ENCODE measurements around the gene RSPH6A.
A peak's percentile ranks its signal among the peaks of the same experiment; 100 is the strongest.

RSPH6A gene

DNA sequence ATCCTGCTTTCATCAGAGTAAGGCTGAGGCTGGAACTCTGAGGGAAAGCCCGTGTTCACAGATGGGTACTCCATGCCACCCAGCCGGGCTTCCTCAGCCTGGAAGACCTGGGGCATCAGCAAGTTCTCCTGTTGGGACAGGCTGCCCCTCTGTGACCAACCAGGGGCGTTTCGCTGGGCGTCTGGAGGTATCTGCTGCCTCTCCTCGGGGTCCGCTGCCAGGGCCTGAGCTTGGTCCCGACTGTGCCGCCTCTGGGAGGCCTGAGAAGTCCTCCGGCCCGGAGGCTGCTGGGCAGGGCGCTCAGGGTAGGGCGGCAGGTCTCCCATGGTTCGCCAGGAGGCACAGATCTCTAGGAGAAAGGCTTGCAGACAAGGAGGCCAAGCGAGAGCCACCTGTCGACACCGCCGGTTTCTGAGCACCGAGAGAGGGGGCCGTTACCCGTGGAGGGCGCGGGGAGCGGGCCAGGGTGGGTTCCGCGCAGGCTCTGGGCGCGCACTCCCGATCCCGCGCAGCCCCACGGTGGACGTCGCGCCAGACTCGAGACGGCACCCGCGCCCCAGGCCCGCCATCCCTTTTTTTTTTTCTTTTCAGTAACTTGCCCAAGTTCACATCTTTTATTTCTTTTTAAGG is at the start of gene RSPH6A:
Gene RSPH6A (minus strand): TSS at position 458 of the 630 bp plus-strand sequence. CDS start 132 bp downstream, at position 326.
- peak in 1 of 2 experiments; percentile 43 for DNase-seq

DNA sequence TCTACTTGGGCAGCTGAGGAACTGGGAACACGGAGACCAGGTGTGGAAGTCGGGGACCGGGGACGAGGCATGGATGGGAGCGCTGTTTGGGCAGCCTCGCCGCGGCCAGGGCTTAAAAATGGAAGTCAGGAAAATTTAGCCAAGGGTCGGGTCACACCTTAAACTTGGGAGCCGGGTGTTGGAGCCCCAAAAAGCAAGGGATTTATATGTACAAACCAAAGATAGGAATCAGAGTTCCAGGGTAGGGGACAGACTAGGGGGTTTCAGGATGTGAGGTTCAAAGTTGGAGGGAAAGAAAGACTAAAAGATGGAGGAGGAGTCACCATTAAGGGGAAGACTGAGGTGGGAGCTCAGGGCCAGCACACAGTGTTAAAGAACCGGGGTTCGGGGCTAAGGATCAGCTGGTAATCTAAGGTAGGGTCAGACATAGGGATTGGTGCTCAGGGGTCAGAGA is 49.5 kb upstream of the RSPH6A start:
- DNase-seq, result no peak

DNA sequence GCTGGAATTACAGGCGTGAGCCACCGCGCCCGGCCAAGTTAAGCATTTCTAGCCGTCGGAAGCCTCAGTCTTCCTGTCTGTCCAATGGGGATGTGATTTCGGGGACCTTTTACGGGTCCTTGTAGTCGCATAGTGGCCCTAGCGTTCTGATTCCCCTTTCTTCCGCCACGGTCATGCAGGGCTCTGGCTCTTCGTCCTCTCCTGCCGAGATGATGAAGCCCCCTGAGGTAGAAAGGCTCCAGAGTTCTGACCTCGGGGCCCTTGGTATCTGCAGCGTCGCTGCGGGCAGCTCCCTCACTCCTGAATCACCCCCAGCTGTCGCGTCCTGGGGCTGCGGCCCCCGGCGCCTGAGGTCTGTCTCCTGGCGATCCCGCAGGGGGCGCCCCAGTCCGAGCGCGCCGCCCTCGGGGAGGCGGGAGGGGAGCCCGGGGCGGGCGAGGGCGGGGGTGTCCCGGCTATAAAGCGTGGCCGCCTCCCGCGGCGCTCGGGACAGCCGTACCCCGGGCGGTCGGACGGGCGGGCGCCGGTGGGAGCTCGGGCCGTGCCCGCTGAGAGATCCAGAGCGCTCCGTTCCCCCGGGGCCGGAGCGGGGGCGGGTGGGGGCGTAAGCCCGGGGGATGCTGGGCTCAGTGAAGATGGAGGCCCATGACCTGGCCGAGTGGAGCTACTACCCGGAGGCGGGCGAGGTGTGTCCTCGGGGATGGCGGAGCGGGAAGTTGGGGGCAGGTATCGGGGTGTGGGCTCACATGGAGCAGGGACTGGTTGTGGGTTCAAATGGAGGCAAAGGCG is 48.9 kb upstream of the RSPH6A start, which contains the start of gene FOXA3:
Gene FOXA3 (plus strand): TSS at position 487 of the 789 bp plus-strand sequence. CDS start 131 bp downstream, at position 618.
- peak; percentile 77 to 91 for DNase-seq

DNA sequence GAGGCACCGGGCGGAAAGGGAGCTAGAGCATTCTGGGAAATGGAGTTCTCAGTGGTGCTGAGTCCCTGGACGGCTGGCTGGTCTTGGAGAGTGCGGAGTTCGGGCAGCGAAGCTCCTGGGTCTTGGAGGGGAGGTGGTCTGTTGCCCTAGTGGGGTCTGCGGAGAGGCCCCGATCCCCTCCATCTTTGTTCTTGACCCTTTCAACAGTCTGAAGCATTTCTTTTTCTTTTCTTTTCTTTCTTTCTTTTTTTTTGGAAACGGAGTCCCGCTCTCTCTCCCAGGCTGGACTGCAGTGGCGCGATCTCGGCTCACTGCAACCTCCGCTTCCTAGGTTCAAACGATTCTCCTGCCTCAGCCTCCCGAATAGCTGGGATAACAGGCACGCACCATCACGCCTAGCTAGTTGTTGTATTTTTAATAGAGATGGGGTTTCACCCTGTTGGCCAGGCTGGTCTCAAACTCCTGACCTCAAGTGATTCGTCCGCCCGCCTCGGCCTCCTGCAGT is 48.3 kb upstream of the RSPH6A start:
- no peak for DNase-seq

DNA sequence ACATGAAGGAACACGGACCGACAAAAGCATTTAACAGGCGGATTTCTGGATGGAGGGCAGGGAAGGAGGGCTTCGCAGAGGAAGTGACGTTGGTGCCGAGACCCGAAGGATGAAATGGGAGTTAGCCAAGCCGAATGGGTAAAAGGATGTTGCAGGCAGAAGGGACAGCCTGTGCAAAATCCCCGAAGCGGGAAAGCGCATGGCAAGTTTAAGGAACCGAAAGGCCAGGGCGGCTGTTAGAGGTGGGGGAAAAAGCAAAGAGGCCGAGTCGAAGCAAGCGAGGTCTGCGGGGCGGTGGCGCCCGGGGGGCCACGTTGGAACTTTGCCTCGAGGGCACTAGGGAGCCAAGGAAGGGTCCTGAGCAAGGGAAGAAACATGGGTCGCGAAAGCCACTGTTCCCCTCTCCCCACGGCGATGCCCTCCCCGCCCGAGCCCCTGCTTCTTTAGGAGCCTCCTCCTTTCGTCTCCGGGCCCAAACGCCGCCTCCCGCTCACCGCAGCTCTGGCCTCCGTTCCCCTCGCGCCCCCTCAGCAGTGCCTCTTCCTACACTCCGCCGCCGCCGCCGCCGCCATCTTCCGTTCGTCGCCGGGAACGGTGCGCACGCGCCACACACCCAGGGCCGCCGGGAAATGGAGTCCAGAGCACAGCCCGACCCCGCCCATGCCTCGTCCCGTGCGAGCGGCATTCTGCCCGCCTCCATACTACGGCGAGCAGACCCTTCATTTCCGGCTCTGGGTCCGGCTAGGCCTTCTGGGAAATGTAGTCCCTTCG is 47.6 kb upstream of the RSPH6A start, which contains the start of gene SYMPK:
Gene SYMPK (minus strand): TSS at position 584 of the 771 bp plus-strand sequence. CDS start 8,652 bp downstream, outside the sequence.
- peak; percentile 99 to 100 for DNase-seq

DNA sequence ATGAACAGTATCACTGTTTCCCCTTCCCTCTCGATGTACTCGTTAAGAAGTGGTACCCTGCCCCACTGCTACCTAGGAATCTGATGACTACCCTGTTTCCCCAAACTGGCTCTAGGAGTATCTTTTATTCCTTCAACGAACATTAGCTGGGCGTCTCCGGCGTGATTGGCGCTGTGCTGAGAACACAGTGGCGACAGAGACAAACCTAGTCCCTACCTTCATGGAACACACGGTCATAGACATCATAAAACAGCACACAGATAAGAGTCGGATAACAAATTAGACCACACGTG is 47.1 kb upstream of the RSPH6A start:
- no peak for DNase-seq

DNA sequence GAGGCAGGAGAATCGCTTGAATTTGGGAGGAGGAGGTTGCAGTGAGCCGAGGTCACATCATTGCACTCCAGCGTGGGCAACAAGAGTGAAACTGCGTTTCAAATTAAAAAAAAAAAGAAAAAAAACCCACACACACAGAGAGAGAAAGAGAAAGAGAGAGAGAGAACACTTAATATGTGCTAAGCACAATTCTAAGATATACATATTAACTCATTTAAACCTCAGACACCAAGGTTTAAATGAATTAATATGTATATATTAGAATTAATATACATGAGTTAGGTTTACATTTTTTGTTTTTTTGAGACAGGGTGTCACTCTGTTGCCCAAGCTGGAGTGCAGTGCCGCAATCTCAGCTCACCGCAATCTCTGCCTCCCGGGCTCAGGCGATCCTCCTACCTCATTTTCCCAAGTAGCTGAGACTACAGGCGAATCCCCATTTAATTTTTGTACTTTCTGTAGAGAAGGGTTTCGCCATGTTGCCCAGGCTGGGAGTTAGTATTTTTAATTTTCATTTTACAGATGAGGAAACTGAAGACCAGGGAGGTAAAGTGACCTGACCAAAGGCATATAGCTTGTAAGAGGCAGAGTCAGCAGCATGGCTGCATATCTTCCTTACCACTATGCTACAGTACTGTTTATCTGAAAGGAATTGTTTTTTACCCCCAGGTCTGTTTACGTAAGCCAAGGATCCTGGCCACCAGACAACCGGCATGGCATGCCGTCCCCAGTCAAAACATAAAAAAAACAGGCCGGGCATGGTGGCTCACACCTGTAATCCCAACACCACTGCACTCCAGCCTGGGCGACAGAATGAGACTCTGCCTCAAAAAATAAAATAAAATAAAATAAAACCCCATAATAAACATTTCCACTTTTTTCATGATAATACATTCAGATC is 45.5 kb upstream of the RSPH6A start:
- DNase-seq, result no peak

DNA sequence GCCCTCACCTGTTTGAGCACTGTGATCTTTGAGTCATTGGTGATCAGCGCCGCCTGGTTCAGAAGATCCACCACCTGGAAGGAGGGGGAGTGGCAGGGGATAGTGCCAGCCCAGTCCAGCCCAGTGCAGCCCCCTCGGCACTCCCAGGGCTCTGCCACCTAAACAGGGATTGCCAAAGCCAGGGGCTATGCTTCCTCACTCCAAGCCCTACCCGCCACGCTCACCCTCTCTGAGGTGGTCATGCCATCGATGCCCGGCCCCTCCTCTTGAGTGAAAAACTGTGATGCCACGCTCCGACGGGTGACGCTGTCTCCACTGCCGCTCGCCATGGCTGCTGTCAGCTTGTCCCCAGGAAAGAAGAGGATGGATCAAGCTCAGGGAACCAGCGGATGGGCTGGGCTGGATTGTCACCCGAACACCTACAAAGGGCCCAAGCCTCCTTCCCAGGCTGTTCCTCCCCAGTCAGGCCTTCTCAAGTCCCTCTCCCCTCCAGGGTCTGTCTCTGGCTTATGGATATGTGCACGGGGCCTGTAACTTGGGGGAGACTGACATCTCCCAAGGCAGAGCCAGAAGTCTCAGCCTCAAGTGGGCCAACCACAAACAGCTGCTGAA is 39.2 kb upstream of the RSPH6A start:
- DNase-seq, result no peak

DNA sequence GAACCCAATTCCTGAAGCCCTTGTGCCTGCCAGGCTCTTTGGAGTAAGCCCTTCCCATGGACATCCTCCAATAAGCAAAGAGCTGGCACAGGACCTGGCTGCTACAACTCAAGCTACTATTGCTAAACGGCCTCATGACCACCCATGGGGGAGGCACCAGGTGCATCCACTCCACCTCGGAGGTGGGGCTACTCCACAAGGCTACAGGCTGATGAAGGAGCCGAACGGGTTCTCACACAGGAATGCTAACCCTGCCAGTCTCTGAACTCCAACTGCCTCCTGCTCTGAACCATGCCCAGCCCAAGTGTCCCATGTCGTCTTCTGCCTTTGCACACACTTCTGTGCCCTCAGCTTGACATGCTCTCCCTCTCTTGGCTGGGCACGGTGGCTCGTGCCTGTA is 37.9 kb upstream of the RSPH6A start:
- DNase-seq, result no peak

DNA sequence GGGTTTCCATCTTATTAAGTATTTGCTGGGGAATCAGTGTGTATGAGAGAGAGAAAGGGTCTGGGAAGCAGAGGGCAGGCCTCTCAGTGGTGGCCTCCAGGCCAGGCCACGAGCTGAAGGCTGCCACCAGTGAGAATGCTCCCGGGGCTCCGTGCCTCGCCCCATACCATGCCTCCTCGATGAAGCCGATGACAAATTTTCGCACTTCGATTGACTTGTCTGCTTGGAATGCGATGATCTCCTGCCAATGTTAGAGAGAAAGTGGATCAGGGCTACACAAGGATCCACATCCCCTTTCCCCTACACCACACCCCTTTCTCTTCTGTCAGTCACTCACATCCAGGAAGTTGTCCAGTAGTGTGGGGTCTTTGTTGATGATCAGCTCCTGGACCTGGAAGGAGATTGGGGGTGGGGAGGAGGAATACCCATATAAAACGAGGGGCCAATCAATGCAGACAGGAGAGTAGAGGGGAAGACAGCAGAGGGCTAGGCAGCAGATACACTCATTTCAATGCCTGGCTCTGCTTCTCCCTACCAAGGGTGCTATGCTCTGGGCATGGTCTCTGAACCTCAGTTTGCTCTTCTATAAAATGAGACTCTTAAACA is 37.1 kb upstream of the RSPH6A start:
- DNase-seq, result no peak

DNA sequence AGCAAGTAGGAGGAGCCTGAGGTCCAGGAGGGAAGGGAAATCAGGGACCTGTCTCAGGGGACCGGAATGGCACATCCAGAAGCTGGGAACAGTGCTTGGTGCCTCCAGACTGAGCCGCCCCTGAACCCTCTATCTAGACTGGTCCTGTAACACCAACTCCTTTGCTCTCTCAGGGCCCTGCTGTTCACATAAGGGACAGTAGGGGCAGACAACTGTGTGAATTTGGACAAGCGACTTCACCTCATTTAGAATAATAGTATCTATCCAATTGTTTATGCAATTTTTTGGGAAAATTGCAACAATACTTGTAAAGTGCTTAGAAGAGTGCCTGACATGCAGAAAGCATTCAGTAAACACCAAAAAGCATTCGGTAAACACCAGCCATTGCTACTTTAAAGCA is 33.8 kb upstream of the RSPH6A start:
- no peak for DNase-seq

DNA sequence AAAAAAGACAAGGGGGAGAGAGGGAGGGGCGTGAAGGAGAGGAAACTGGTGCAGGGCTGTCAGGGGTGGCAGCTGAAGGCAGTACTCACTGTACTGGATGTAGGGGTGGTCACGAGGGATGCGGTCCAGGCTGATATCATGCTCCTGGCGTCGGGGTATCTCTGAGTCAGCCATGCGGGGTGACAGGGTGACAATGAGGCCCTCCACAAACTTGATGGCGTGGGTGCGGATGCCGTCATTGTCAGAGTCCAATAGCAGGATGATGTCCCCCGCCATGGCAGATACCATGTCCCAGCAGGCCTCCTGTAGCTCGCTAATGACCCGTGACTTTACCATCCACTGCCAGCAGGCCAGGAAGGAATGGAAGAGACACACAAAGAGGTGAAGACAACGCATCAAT is 32.6 kb upstream of the RSPH6A start:
- no peak for DNase-seq

DNA sequence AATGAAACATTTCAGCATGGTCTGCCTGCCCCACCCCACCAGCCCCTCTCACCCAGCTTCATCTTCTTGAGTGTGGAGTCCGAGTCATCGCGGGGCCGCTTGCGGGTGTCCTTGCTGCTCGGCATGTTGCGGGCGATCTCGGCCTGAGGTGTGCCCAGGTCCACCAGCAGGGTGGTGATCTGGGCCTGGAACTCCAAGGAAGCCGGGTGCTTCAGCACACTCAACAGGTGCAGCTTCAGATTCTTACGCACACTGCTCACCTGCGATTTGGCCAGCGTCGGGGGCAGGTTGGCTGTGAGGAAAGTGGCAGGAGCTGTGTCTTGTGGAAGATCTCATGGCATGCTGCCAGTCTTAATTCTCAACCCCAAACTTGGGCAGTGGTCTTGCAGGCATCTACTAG is 27.1 kb upstream of the RSPH6A start:
- no peak for DNase-seq

DNA sequence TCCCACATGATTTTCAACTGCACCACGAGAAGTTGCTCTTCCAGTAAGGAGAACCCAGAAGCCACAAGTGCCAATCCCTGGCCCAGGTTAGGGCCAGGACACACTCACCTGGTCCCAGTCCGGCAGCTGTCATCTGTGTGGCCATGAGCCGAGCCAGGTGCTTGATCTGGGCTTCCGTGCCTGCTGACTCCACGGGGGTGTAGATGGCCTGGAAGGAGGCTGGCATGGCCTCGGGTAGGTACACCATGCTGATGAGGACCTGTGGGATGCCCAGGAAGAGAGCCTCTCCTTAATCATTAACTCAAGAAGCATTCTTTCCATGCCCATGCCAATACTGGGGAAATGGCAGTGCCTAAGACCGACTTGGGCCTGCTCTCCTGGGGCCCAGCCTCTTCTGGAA is 19.9 kb upstream of the RSPH6A start:
- DNase-seq, result no peak

DNA sequence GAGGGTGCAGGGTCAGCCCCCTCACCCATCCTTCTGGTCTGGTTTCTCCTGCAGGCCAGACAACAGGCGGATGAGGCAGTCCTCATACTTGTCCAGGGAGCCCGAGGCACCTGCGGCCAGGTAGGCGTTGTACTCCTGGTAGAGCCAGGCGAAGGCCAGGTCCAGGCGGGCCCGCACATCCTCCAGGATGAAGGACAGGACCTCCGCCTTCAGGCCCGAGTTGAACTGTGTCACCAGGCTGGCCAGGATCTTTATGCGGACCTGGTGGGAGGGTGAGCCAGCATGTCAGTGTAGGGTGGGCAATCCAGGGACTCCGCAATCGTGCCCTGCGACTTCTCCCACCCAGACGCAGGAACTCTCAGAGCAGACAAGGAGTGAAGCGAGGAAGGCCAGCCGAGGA is 13.8 kb upstream of the RSPH6A start:
- DNase-seq, result no peak

DNA sequence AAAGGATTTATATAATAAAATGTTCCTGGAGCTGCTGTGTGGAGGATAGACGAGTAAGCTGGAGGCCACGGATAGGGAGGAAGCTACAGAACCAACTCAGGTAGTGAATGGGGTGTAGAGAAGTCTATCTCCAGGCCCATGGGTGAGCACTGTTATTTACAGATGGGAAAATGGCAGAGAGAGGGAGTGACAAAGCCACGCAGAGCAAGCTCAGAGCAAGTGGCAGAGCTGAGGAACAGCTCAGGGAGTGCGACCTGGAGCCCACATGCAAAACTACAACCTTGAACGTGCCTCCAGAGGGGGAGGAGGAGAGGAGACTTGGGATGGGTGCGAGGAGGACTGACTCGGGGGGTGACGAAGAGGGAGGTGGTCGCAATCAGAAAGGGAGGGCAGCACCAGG is 13.4 kb upstream of the RSPH6A start:
- no peak for DNase-seq

DNA sequence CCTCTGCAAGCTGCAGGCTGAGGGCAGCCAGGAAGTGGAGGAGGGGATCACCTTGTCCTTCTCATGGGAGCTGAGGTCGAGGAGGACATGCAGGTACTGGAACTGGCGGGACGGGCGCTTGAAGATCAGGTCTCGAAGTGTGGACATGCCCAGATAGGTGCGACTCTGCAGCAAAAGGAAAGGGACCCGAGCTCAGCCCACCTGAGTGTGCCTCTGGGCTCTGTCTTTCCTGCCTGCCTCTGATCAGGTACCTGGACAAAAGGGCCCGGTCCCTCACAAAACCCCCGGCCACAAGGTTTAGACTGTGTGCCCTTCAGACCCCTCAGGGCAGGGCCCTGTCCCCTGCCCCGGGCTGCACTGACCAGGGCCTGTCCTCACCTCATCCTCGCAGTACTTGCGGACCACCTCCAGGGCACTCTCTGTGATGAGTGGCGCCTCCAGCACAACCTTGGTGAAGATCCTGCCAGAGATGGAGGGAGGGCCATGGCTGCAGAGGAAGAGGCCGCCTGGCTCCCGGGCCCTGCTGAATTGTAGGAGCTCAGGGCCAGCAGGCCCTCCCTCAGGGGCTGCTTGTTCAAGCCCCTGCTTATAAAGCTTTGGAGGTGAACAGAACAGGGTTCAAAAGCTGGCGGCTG is 12.5 kb upstream of the RSPH6A start:
- no peak for DNase-seq

DNA sequence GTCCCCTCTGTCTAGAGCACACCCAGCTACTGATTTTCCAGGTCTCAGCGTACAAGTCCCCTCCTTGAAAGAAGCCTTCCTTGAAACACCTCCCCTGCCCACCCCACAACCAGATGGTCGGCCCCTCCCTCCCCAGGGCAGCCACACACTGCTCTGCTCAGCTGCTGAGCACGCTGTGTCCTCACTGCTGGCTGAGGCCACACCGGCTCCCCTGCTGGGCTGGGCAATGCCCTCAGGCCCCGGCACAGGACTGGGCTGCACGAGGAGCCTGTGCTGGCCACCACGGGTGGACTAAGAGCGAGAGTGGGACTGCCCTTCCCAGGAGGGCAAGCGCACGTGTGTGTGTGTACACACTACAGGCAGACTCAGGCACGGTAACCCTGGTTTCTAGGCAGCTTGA is 11.8 kb upstream of the RSPH6A start:
- DNase-seq, result no peak

DNA sequence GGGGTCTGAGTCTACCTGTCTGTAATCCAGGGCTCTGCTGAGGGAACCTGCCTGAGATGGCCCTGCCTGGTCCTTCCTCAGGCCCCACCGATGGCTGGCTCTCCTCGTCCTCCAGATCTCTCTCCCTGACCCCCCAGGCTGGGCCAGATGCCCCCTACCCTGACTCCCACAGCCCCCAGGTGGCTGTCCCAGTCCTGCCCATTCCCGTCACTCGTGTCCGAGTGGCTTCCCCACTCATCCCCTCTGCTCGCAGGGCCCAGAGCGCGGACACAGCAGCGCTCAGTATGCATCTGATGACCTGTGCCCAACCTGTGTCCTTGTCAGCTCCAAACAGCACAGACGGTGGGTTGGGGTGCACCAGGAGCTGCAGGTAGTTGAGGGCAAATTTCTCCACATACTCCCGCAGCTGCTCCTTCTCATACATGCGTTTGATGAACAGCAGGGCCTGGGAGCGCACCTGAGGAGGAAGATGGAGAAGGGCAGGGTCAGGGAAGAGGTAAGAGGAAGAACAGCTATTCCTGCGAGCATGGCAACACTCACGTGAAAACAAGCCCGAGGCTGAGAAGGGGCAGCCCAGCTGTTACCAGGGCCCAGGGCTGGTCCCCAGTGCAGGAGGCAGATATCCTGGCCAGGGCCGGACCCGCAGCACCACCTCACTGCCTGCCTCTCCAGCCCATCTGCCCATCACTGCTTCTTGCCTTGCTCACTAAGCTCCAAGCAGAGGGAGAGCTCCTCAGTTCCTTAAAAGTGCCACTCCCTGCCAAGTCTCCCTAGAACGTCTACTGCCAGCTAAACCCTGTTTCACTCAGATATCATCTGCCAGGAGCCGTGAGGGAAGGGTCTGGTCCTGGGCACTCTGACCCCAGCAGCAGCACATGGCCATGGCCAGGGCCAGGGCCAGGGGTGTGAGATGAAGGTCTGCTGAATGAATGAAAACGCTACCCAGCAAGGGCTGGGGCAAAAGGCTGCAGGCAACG is 11.1 kb upstream of the RSPH6A start:
- no peak for DNase-seq

DNA sequence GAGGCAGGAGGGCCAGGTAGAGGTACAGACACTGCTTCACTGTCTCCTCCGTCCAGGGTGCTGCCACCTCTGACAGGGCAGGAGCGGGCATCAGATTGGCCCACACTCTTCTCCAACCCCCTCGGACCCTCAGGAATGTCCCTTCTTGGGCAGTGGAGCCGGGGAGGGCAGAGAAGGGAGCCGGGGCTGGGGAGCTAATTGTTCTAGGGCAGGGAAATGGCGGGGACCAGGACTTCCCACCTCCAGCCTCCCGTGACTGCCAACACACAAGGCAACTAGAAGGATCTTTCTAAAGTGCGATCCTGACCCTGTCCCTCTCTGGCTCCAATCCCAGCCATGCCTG is 10.1 kb upstream of the RSPH6A start:
- DNase-seq, result no peak
